Panc1 (cell line): ENCODE results near the gene SLC30A1.

Experiments
- CTCF ChIP-seq: fragments of 450-650 bp; IDR thresholded peaks from 2 replicates; pipeline ENCODE4 v1.5.1; 2017; ENCODE audit warnings: mild to moderate bottlenecking
- POLR2AphosphoS5 ChIP-seq: IDR thresholded peaks from 2 replicates; pipeline ENCODE4 v1.6.1; 2012; ENCODE audit warnings: mild to moderate bottlenecking, low read depth, low read length, moderate library complexity
- REST ChIP-seq, 2 experiments: IDR thresholded peaks; 2 replicates each; pipeline ENCODE4 v1.6.1; 2011 to 2012; ENCODE audit warnings: low read depth in 2 of 2, control low read depth in 1 of 2, low read length in 1 of 2, mild to moderate bottlenecking in 1 of 2, moderate library complexity in 1 of 2; ENCODE audit not compliant: insufficient read depth in 1 of 2

GRCh38 chr1:211609120-211610024 lies 30.4 kb upstream of the SLC30A1 start:
- TF ChIP-seq CTCF = no peak
- TF ChIP-seq REST (IDR thresholded peaks at IDR 0.05; ENCODE audit: insufficient read depth in 1 of 2, low read depth in 2 of 2, low read length in 1 of 2) = no peak
- TF ChIP-seq POLR2AphosphoS5 = no peak
